ENCODE results near the gene ADAM23. TPM values are rescaled to one million over a fixed set of nuclear protein-coding genes. Genes with fewer than 3 reads are reported as not detected.

ADAM23 gene
- total RNA-seq, 1 donor from 2014 or later: 8.5 TPM

DNA sequence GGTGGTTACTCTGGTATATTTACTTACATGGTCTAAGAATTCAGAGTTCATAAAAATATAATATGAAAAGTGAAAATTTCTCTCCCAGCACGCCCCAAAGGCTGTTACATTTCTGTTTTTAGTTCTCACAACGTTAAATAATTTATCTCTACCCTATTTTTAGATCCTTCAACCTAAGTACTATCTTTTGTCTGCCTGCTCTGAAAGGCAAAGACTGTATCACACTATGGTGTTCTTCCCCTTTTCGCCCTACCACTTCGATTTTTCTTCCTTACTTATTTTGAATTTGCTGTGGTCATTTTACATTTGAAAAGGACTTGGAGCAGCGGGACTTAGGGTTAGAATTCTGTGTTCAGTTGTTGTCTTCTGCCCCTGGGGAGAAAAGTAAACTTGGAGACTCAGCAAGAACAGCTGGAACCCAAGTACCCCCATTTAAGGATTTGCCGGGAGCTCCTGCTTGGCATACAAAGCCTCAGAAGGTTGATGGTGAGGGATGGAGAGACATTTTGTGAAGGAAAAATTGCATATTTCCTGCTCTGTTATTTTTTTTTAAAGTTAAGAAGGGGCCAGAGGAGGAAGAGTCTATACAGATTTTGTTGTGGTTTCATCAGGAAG lies 19.0 kb downstream of the ADAM23 start:
- Mint-ChIP-seq H3K4me1 (no peaks in the 10 kb centered on the region), H3K36me3 (no peaks in the 10 kb centered on the region), H3K27ac (no peak overlapping the region), H3K27me3 (ENCODE audit: low read depth) (peaks cover 20% of the 10 kb centered on the region), H3K4me3 (no peak overlapping the region), H3K9me3 (peaks cover 12% of the 10 kb centered on the region)
- no peak for DNase-seq (ENCODE audit: low spot score in 2 of 2, unreplicated experiment in 2 of 2)
- TF ChIP-seq, protein P1, sequence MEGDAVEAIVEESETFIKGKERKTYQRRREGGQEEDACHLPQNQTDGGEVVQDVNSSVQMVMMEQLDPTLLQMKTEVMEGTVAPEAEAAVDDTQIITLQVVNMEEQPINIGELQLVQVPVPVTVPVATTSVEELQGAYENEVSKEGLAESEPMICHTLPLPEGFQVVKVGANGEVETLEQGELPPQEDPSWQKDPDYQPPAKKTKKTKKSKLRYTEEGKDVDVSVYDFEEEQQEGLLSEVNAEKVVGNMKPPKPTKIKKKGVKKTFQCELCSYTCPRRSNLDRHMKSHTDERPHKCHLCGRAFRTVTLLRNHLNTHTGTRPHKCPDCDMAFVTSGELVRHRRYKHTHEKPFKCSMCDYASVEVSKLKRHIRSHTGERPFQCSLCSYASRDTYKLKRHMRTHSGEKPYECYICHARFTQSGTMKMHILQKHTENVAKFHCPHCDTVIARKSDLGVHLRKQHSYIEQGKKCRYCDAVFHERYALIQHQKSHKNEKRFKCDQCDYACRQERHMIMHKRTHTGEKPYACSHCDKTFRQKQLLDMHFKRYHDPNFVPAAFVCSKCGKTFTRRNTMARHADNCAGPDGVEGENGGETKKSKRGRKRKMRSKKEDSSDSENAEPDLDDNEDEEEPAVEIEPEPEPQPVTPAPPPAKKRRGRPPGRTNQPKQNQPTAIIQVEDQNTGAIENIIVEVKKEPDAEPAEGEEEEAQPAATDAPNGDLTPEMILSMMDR (IDR thresholded peaks at IDR 0.05; ENCODE audit: unreplicated experiment): no peak

DNA sequence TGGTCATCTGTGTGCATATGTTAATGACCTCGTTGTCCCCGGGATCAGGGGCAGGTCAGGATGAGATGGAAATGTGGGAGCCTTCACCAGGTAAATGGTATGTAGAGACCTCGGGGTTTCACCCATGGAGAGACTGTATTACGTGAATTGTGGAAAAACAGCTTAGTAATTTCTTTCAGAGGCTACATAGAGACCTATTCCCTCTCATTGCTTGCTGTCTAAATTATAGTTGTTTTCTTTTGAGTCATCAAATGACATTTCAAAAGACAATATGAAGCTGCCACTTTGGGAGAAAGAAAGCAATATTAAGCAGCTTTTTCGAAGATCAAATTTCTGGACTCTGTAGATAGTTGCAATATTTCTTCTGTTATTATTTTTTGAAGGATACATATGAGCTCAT lies 20.4 kb downstream of the ADAM23 start:
- Mint-ChIP-seq H3K36me3 (no peaks in the 10 kb centered on the region), H3K9me3 (peaks cover 19% of the 10 kb centered on the region), H3K27me3 (ENCODE audit: low read depth) (peaks cover 19% of the 10 kb centered on the region), H3K27ac (no peak overlapping the region), H3K4me3 (no peak overlapping the region), H3K4me1 (no peaks in the 10 kb centered on the region)
- no peak for DNase-seq (ENCODE audit: low spot score in 2 of 2, unreplicated experiment in 2 of 2)
- TF ChIP-seq, protein P1 (IDR thresholded peaks at IDR 0.05; ENCODE audit: unreplicated experiment): no peak

DNA sequence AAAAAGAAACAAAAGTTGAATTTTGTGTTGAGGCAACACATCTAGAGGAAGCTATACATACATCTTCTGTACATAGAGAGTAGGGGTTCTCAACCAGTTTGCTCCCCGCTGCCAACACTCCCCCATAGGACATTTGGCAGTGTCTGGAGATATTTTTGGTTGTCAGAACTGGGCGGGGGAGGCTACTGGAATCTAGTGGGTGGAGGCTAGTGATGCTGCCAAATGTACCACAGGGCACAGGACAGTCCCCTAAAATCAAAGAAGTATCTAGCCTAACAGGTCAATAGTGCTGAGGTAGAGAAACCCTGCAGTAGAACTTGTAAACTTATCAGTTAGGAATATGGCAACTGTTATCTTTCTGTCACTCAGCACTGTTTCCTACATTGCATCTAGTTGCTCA lies 21.3 kb downstream of the ADAM23 start:
- Mint-ChIP-seq H3K27me3 (ENCODE audit: low read depth) (peaks cover 15% of the 10 kb centered on the region), H3K36me3 (no peaks in the 10 kb centered on the region), H3K4me3 (no peak overlapping the region), H3K27ac (no peak overlapping the region), H3K9me3 (peaks cover 19% of the 10 kb centered on the region), H3K4me1 (no peaks in the 10 kb centered on the region)
- TF ChIP-seq, protein P1 (IDR thresholded peaks at IDR 0.05; ENCODE audit: unreplicated experiment): no peak
- DNase-seq (ENCODE audit: low spot score in 2 of 2, unreplicated experiment in 2 of 2): no peak

GRCh38 chr2:206471524-206472062 lies 28.3 kb downstream of the ADAM23 start:
- H3K4me3 Mint-ChIP-seq: no peak overlapping the region
- no peak for DNase-seq (ENCODE audit: low spot score in 2 of 2, unreplicated experiment in 2 of 2)
- no peaks in the 10 kb centered on the region for H3K4me1 Mint-ChIP-seq
- H3K27me3 Mint-ChIP-seq (ENCODE audit: low read depth): peaks cover 2% of the 10 kb centered on the region
- H3K36me3 Mint-ChIP-seq: no peaks in the 10 kb centered on the region
- TF ChIP-seq, protein P1 (IDR thresholded peaks at IDR 0.05; ENCODE audit: unreplicated experiment): no peak
- H3K9me3 Mint-ChIP-seq: peaks cover 6% of the 10 kb centered on the region
- no peak overlapping the region for H3K27ac Mint-ChIP-seq

GRCh38 chr2:206472094-206472493 lies 28.8 kb downstream of the ADAM23 start:
- Mint-ChIP-seq H3K4me3 (no peak overlapping the region), H3K27ac (no peak overlapping the region), H3K27me3 (ENCODE audit: low read depth) (peaks cover 2% of the 10 kb centered on the region), H3K4me1 (no peaks in the 10 kb centered on the region), H3K36me3 (no peaks in the 10 kb centered on the region), H3K9me3 (peaks cover 6% of the 10 kb centered on the region)
- no peak for DNase-seq (ENCODE audit: low spot score in 2 of 2, unreplicated experiment in 2 of 2)
- TF ChIP-seq, protein P1 (IDR thresholded peaks at IDR 0.05; ENCODE audit: unreplicated experiment): no peak
